Measurements from ENCODE around the gene MYOM1.

MYOM1 gene

DNA sequence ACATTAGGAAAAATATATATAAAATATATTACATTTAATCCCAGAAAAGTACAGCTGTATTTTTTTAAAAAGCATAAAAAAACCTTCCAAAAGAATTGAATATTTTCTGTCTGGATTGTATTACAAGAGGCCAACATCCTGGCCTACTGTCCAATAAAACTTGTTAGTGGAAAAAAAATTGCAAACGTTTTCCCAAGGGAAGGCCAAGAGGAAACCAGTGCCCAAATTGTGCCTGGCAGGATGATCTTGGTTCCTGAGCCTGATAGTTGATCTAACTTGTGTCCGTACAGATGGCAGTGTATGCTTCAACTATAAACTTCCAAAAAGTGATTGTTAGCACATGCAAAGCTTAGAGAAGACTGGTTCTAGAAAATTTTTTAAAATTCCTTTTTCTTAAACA lies 116.2 kb downstream of the MYOM1 start:
- no peaks in the 10 kb centered on the region for H3K36me3 ChIP-seq (ENCODE audit: control insufficient read depth, insufficient read depth, low read length)
- H3K79me2 ChIP-seq = no peaks in the 10 kb centered on the region
- H3K9me3 ChIP-seq (ENCODE audit: control insufficient read depth, low read length) = no peaks in the 10 kb centered on the region
- no peak overlapping the region for H3K4me2 ChIP-seq (ENCODE audit: low read length)
- no peak overlapping the region for H3K27ac ChIP-seq
- TF ChIP-seq, protein P1, sequence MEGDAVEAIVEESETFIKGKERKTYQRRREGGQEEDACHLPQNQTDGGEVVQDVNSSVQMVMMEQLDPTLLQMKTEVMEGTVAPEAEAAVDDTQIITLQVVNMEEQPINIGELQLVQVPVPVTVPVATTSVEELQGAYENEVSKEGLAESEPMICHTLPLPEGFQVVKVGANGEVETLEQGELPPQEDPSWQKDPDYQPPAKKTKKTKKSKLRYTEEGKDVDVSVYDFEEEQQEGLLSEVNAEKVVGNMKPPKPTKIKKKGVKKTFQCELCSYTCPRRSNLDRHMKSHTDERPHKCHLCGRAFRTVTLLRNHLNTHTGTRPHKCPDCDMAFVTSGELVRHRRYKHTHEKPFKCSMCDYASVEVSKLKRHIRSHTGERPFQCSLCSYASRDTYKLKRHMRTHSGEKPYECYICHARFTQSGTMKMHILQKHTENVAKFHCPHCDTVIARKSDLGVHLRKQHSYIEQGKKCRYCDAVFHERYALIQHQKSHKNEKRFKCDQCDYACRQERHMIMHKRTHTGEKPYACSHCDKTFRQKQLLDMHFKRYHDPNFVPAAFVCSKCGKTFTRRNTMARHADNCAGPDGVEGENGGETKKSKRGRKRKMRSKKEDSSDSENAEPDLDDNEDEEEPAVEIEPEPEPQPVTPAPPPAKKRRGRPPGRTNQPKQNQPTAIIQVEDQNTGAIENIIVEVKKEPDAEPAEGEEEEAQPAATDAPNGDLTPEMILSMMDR (IDR thresholded peaks at IDR 0.05) = no peak
- no peak overlapping the region for H3K4me3 ChIP-seq (ENCODE audit: low read depth, low read length)
- H3K9ac ChIP-seq = no peak overlapping the region
- H2AFZ ChIP-seq = no peak overlapping the region
- no peaks in the 10 kb centered on the region for H3K4me1 ChIP-seq
- no peaks in the 10 kb centered on the region for H3K27me3 ChIP-seq (ENCODE audit: control insufficient read depth, insufficient read depth, low read length)

DNA sequence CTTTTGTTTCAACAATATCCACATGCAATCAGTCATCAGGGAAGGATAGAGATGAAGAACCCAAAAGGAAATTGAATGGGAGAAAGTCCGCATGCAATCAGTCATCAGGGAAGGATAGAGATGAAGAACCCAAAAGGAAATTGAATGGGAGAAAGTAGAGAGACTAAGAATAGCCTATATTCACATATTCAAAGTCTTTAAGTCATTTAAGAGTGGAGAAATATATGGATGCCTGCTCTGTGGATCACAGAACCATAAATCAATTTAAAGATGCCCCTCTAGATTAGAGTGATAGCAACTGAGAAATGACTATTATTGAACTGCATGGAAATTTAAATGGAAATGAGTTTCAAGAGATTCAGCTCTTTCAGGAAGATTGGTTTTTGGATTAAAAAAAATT lies 116.8 kb downstream of the MYOM1 start:
- H3K79me2 ChIP-seq = no peaks in the 10 kb centered on the region
- no peaks in the 10 kb centered on the region for H3K36me3 ChIP-seq (ENCODE audit: control insufficient read depth, insufficient read depth, low read length)
- H3K9ac ChIP-seq = no peak overlapping the region
- H3K4me3 ChIP-seq (ENCODE audit: low read depth, low read length) = no peak overlapping the region
- no peak overlapping the region for H3K27ac ChIP-seq
- no peaks in the 10 kb centered on the region for H3K9me3 ChIP-seq (ENCODE audit: control insufficient read depth, low read length)
- TF ChIP-seq, protein P1 (IDR thresholded peaks at IDR 0.05) = no peak
- H2AFZ ChIP-seq = no peak overlapping the region
- H3K4me2 ChIP-seq (ENCODE audit: low read length) = no peak overlapping the region
- no peaks in the 10 kb centered on the region for H3K27me3 ChIP-seq (ENCODE audit: control insufficient read depth, insufficient read depth, low read length)
- no peaks in the 10 kb centered on the region for H3K4me1 ChIP-seq

DNA sequence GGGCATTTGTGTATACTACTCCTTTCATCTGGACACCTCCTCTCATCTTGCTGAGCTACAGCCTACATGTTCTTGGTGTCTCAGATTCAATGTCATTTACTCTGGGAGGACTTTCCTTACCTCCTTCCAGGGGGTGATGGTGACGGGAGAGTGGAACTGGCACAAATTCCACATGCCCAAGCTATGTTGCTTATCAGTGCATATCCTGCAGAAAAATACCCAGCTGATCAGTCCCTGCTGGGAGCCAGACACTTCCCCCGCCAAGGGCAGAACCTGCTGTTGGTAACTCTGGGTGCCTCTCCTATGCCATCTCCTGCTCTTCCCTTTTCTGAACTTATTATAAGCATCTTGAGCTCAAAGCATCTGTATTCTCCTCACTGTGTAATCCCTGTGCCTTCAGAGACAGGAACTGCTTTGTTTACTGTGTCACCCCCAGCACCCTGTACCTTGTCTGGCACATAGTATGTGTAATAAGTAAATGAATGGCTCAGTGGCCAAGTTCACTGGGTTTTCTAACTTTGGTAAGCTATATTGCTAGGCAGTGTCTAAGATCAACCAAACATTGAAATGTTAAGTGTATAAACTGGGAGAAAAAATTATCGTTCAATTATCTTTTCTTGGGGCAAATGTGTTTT lies 119.2 kb downstream of the MYOM1 start:
- H3K4me3 ChIP-seq (ENCODE audit: low read depth, low read length) = no peak overlapping the region
- no peak overlapping the region for H3K4me2 ChIP-seq (ENCODE audit: low read length)
- no peaks in the 10 kb centered on the region for H3K9me3 ChIP-seq (ENCODE audit: control insufficient read depth, low read length)
- TF ChIP-seq, protein P1 (IDR thresholded peaks at IDR 0.05) = no peak
- no peaks in the 10 kb centered on the region for H3K36me3 ChIP-seq (ENCODE audit: control insufficient read depth, insufficient read depth, low read length)
- H3K27me3 ChIP-seq (ENCODE audit: control insufficient read depth, insufficient read depth, low read length) = no peaks in the 10 kb centered on the region
- H3K9ac ChIP-seq = no peak overlapping the region
- H3K27ac ChIP-seq = no peak overlapping the region
- H3K4me1 ChIP-seq = no peaks in the 10 kb centered on the region
- no peak overlapping the region for H2AFZ ChIP-seq
- H3K79me2 ChIP-seq = no peaks in the 10 kb centered on the region

DNA sequence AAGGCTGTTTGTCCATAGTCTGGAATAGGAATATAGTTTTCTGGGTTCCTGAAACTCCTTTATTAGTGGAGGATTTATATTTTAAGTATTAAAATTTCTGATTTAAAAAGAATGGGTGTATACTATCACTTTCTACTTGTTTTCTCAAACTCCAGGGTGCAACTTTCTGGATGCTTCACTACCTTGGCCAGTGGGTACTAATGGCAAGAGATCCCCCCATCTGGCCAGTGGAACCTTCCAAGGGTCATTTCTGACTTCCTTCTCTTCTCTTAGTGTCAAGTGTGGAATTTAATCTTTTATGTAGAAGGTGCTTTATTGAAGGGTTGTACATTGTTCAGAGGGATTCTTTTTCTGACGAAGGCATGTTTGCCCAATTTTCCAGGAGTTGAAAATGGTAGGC lies 120.4 kb downstream of the MYOM1 start:
- Histone ChIP-seq H3K9me3 (ENCODE audit: control insufficient read depth, low read length) (no peaks in the 10 kb centered on the region), H3K4me2 (ENCODE audit: low read length) (no peak overlapping the region), H3K27ac (no peak overlapping the region), H2AFZ (no peak overlapping the region), H3K4me3 (ENCODE audit: low read depth, low read length) (no peak overlapping the region), H3K79me2 (no peaks in the 10 kb centered on the region), H3K4me1 (no peaks in the 10 kb centered on the region), H3K9ac (no peak overlapping the region), H3K27me3 (ENCODE audit: control insufficient read depth, insufficient read depth, low read length) (no peaks in the 10 kb centered on the region), H3K36me3 (ENCODE audit: control insufficient read depth, insufficient read depth, low read length) (no peaks in the 10 kb centered on the region)
- TF ChIP-seq, protein P1 (IDR thresholded peaks at IDR 0.05) = no peak

DNA sequence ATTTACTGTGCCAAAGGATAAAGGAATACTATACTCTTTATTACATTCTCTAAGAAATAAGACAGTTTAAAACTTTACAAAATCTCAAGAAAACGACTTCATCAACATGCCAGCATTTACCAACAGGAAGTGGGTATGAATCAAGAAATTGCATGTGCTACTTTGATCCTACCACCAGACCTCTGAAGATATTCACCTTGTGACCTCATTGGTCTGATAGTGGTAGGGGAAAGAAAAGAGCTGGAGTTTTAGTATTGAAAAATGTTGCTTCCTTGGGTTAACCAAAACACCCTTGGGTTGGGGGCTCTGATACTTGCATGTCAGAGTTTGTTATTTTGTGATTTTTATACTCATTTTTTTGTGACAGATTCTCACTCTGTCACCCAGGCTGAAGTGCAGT lies 122.7 kb downstream of the MYOM1 start:
- Histone ChIP-seq H2AFZ (no peak overlapping the region), H3K27me3 (ENCODE audit: control insufficient read depth, insufficient read depth, low read length) (no peaks in the 10 kb centered on the region), H3K9me3 (ENCODE audit: control insufficient read depth, low read length) (no peaks in the 10 kb centered on the region), H3K27ac (no peak overlapping the region), H3K79me2 (no peaks in the 10 kb centered on the region), H3K4me3 (ENCODE audit: low read depth, low read length) (no peak overlapping the region), H3K4me2 (ENCODE audit: low read length) (no peak overlapping the region), H3K4me1 (no peaks in the 10 kb centered on the region), H3K9ac (no peak overlapping the region), H3K36me3 (ENCODE audit: control insufficient read depth, insufficient read depth, low read length) (no peaks in the 10 kb centered on the region)
- TF ChIP-seq, protein P1 (IDR thresholded peaks at IDR 0.05) = no peak

Measured in parathyroid adenoma (tissue), 2 donors.